SK-N-SH (cell line): ENCODE results near the gene CIAO2B. TPM values are rescaled to one million over a fixed set of nuclear protein-coding genes. Genes with fewer than 3 reads are reported as not detected.

Experiments
- CTCF ChIA-PET: fragments of 300-600, 350-600 bp; formaldehyde crosslinking; extraction: SDS; loops from one replicate; lab custom pipeline; 2021; lab: Yijun Ruan, JAX
- POLR2A ChIA-PET: fragments of 350-600 bp; sonication (Branson Sonifier 250); formaldehyde crosslinking; extraction: SDS; loops from one replicate; lab custom pipeline; 2020; ENCODE audit warnings: antibody characterized with exemption, inconsistent platforms; lab: Yijun Ruan, JAX
- DNase-seq: peaks from one replicate; pipeline ENCODE4 v3.0.0; 2012
- H2AFZ ChIP-seq: fragments of 200-600 bp; sonication (generic); 2 replicates; pipeline ENCODE4 v1.8.1; 2016; ENCODE audit warnings: antibody characterized with exemption, mild to moderate bottlenecking, low read depth
- H3F3A ChIP-seq: fragments of 200-600 bp; sonication (generic); replicated peaks from 2 replicates; pipeline ENCODE3; 2016; ENCODE audit warnings: antibody characterized with exemption, mild to moderate bottlenecking; ENCODE audit not compliant: insufficient read depth
- H3K27ac ChIP-seq, 2 experiments: fragments of 200-500 bp in 1 of 2; fragments of 200-600 bp in 1 of 2; sonication (Bioruptor generic) in 1 of 2; sonication (generic), shearing (Covaris generic) in 1 of 2; 2 replicates each; pipeline versions ENCODE4 v1.5.1 to v1.6.1; 2014 to 2016; ENCODE audit warnings: low read depth in 2 of 2, inconsistent platforms in 1 of 2, low read length in 1 of 2, mild to moderate bottlenecking in 1 of 2, mixed read lengths in 1 of 2
- H3K27me3 ChIP-seq: fragments of 200-600 bp; sonication (generic), shearing (Covaris generic); 2 replicates; pipeline ENCODE4 v1.6.1; 2016; ENCODE audit warnings: mixed run types; ENCODE audit not compliant: insufficient read depth
- H3K36me3 ChIP-seq, 2 experiments: fragments of 200-500 bp in 1 of 2; fragments of 200-600 bp in 1 of 2; sonication (Bioruptor generic) in 1 of 2; sonication (generic) in 1 of 2; replicated peaks in 1 of 2; 2 replicates each; pipeline versions ENCODE3 to v1.5.1; 2014 to 2016; ENCODE audit warnings: low read length in 1 of 2, mild to moderate bottlenecking in 1 of 2; ENCODE audit not compliant: insufficient read depth in 2 of 2, control insufficient read depth in 1 of 2
- H3K4me1 ChIP-seq, 2 experiments: fragments of 200-500 bp in 1 of 2; fragments of 200-600 bp in 1 of 2; sonication (Bioruptor generic) in 1 of 2; sonication (generic), shearing (Covaris generic) in 1 of 2; 2 replicates each; pipeline versions ENCODE4 v1.5.1 to v1.6.1; 2014 to 2016; ENCODE audit warnings: low read depth in 1 of 2, low read length in 1 of 2, mixed run types in 1 of 2; ENCODE audit not compliant: insufficient read depth in 2 of 2, control insufficient read depth in 1 of 2
- H3K4me2 ChIP-seq: fragments of 200-600 bp; sonication (generic), shearing (Covaris generic); 2 replicates; pipeline ENCODE4 v1.6.1; 2017; ENCODE audit warnings: mixed run types
- H3K4me3 ChIP-seq, 2 experiments: fragments of 200-500 bp in 1 of 2; fragments of 200-600 bp in 1 of 2; sonication (Bioruptor generic) in 1 of 2; sonication (generic), shearing (Covaris generic) in 1 of 2; 2 replicates each; pipeline versions ENCODE4 v1.5.1 to v1.8.1; 2014 to 2016; ENCODE audit warnings: low read depth in 2 of 2, inconsistent platforms in 1 of 2, low read length in 1 of 2, mild to moderate bottlenecking in 1 of 2, mixed read lengths in 1 of 2, moderate library complexity in 1 of 2
- H3K79me2 ChIP-seq: fragments of 200-600 bp; sonication (generic); 2 replicates; pipeline ENCODE4 v1.8.1; 2017; ENCODE audit warnings: mild to moderate bottlenecking; ENCODE audit not compliant: insufficient read depth
- H3K9ac ChIP-seq: fragments of 200-600 bp; sonication (generic); 2 replicates; pipeline ENCODE4 v1.6.1; 2017; ENCODE audit warnings: mixed run types
- H3K9me2 ChIP-seq: fragments of 200-600 bp; sonication (generic); 2 replicates; pipeline ENCODE4 v1.6.1; 2017; ENCODE audit warnings: mixed run types
- H3K9me3 ChIP-seq: fragments of 200-600 bp; sonication (generic); 2 replicates; pipeline ENCODE4 v1.6.1; 2017; ENCODE audit warnings: mixed run types, mild to moderate bottlenecking, moderate library complexity
- H4K20me1 ChIP-seq: fragments of 200-600 bp; sonication (generic); 2 replicates; pipeline ENCODE4 v1.6.1; 2017; ENCODE audit warnings: mild to moderate bottlenecking, mixed run types; ENCODE audit not compliant: insufficient read depth
- CHD2 ChIP-seq: fragments of 150-350 bp; IDR thresholded peaks from 2 replicates; pipeline ENCODE4 v1.6.1; 2018; ENCODE audit warnings: low read length; ENCODE audit not compliant: partially characterized antibody
- EP300 ChIP-seq, 2 experiments: IDR thresholded peaks; 2 replicates each; pipeline versions ENCODE4 v1.4.0 to v1.6.1; 2012; ENCODE audit warnings: borderline replicate concordance in 1 of 2, low read depth in 1 of 2, low read length in 1 of 2
- FOXM1 ChIP-seq: IDR thresholded peaks from 2 replicates; pipeline ENCODE4 v1.4.0; 2012; ENCODE audit warnings: low read depth, mild to moderate bottlenecking
- GABPA ChIP-seq: IDR thresholded peaks from 2 replicates; pipeline ENCODE4 v1.4.0; 2012; ENCODE audit warnings: low read depth, mild to moderate bottlenecking
- MEF2A ChIP-seq: IDR thresholded peaks from 2 replicates; pipeline ENCODE4 v1.4.0; 2012; ENCODE audit warnings: low read depth, borderline replicate concordance
- PBX3 ChIP-seq: IDR thresholded peaks from 2 replicates; pipeline ENCODE4; 2012
- RAD21 ChIP-seq: IDR thresholded peaks from 2 replicates; pipeline ENCODE4 v1.6.1; 2012; ENCODE audit warnings: mild to moderate bottlenecking, low read length
- RFX5 ChIP-seq: IDR thresholded peaks from 2 replicates; pipeline ENCODE4 v1.6.1; 2012; ENCODE audit warnings: mild to moderate bottlenecking, improper control_type of control experiment, low read length
- TAF1 ChIP-seq: IDR thresholded peaks from 2 replicates; pipeline ENCODE4 v1.6.1; 2012; ENCODE audit warnings: low read depth, mild to moderate bottlenecking, low read length, moderate library complexity, borderline replicate concordance
- TEAD4 ChIP-seq: IDR thresholded peaks from 2 replicates; pipeline ENCODE4 v1.4.0; 2012; ENCODE audit warnings: mild to moderate bottlenecking, borderline replicate concordance; ENCODE audit not compliant: insufficient read depth
- USF1 ChIP-seq: IDR thresholded peaks from 2 replicates; pipeline ENCODE4 v1.4.0; 2012; ENCODE audit warnings: low read depth, borderline replicate concordance
- YY1 ChIP-seq: IDR thresholded peaks from 2 replicates; pipeline ENCODE4 v1.4.0; 2012; ENCODE audit warnings: low read depth, mild to moderate bottlenecking
- ZBTB33 ChIP-seq: IDR thresholded peaks from 2 replicates; pipeline ENCODE4 v1.4.0; 2012; ENCODE audit warnings: low read depth, borderline replicate concordance
- WGBS: methylation state at CpG from one replicate; pipeline ENCODE4 v1.1.6; 2017; ENCODE audit warnings: low lambda C conversion rate; 5-methylcytosine and 5-hydroxymethylcytosine counted together
- polyA plus RNA-seq, 3 experiments: library from polyadenylated mRNA; depleted of rRNA; stranded (reverse); fragments of >200 nt; gene quantifications; 2 replicates each; pipeline ENCODE4 v1.2.3, GENCODE V29; 2012

The CIAO2B gene
- polyA plus RNA-seq, 1 of the 3 experiments (the other 2 are of a cell fraction), result 665 TPM

- POLR2A ChIA-PET, result interaction anchor here (0.8 kb wide), 1 partner anchor 70 kb away, joined by 3 read pairs; no protein-coding TSS in a partner anchor
Observed at GRCh38 chr16:66959704-66960161, 25.5 kb upstream of the CIAO2B start.

More at GRCh38 chr16:66959704-66960161, 25.5 kb upstream of the CIAO2B start:
- no peak overlapping the region for H3K27ac ChIP-seq
- no peaks in the 10 kb centered on the region for H3K27me3 ChIP-seq
- H3F3A ChIP-seq, result no peaks in the 10 kb centered on the region
- H3K9ac ChIP-seq, result no peak overlapping the region
- no peaks in the 10 kb centered on the region for H3K9me2 ChIP-seq
- no peaks in the 10 kb centered on the region for H3K79me2 ChIP-seq
- no peaks in the 10 kb centered on the region for H3K36me3 ChIP-seq
- H2AFZ ChIP-seq, result no peak overlapping the region
- TF ChIP-seq RAD21 (no peak), USF1 (no peak), PBX3 (no peak), TAF1 (no peak), RFX5 (no peak), MEF2A (no peak), YY1 (no peak), FOXM1 (no peak), TEAD4 (no peak), ZBTB33 (no peak), GABPA (no peak), CHD2 (no peak), EP300 (IDR thresholded peaks at IDR 0.05; ENCODE audit: borderline replicate concordance in 1 of 2, low read depth in 1 of 2, low read length in 1 of 2) (no peak)
- TF ChIP-seq, all 33 proteins: peak for 0
- Histone ChIP-seq H3K4me2 (no peak overlapping the region), H3K4me3 (no peak overlapping the region), H4K20me1 (no peaks in the 10 kb centered on the region), H3K9me3 (no peaks in the 10 kb centered on the region), H3K4me1 (peaks cover 0 to 16% of the 10 kb centered on the region in 2 experiments; a peak in 1 of 4 replicates)
- WGBS, result 78% methylated on average over 5 of the region's 5 CpGs
- no peak for DNase-seq
- CTCF ChIA-PET, result interaction anchor here (1.1 to 11.9 kb wide), 10 partner anchors 7 to 233 kb away, joined by 3 to 82 read pairs (median 6); partner anchors contain the start of gene B3GNT9
